HUES64 (cell line): ENCODE measurements around the gene VDAC2.
"Not testable (repeated sequence)": the region's sequence is repeated elsewhere in the genome, so short reads cannot be mapped to it uniquely, and the experiment has no call there.

ENCODE experiments used
- H3K27ac ChIP-seq: 2 replicates; pipeline ENCODE4 v1.7.0; 2013; ENCODE audit warnings: low read depth, low read length, inconsistent platforms
- H3K27me3 ChIP-seq: 2 replicates; pipeline ENCODE4 v1.6.1; 2013; ENCODE audit warnings: mild to moderate bottlenecking, low read length; ENCODE audit not compliant: insufficient read depth
- H3K36me3 ChIP-seq: 2 replicates; pipeline ENCODE4 v1.6.1; 2013; ENCODE audit warnings: mild to moderate bottlenecking, low read length; ENCODE audit not compliant: insufficient read depth
- H3K4me1 ChIP-seq: 2 replicates; pipeline ENCODE4 v1.6.1; 2013; ENCODE audit warnings: mild to moderate bottlenecking, low read length, moderate library complexity; ENCODE audit not compliant: insufficient read depth
- H3K4me3 ChIP-seq: 2 replicates; pipeline ENCODE4 v1.5.1; 2013; ENCODE audit warnings: mild to moderate bottlenecking, low read length, moderate library complexity
- H3K9ac ChIP-seq: 2 replicates; pipeline ENCODE4 v1.6.1; 2013; ENCODE audit warnings: mild to moderate bottlenecking, low read depth, low read length
- H3K9me3 ChIP-seq: 2 replicates; pipeline ENCODE4 v1.6.1; 2013; ENCODE audit warnings: low read depth, low read length; ENCODE audit not compliant: insufficient read depth
- WGBS: fragments of 150-250, 120-280 bp; methylation state at CpG from one replicate; pipeline ENCODE4 v1.1.7; 2013; ENCODE audit warnings: missing lambda C conversion rate; 5-methylcytosine and 5-hydroxymethylcytosine counted together

The VDAC2 gene

DNA sequence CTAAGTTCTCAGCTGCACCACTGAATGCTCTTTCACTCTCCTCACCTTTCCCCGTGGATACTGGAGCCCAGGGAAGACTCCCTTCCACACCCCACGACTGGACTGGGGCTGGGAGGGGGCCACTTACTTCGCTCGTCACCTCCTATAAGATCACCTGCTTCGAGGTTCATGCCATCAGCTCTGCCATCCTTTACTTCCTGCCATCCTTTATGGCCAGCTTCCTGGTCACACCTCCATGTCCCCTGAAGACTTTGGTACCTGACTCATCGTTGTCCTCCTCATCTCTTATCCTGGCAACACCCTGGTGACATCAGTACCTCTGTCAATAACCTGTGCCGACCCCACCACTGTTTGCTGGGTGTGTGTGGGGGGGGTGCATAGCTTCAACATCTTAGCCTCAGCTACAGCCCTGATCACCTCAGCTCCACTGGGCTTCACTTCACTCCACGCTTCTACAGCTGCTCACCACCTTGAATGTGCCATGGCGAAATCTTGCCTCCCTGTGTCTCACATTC lies 8.7 kb upstream of the VDAC2 start:
- Histone ChIP-seq H3K9me3 (no peaks in the 10 kb centered on the region), H3K27ac (no peak overlapping the region), H3K36me3 (no peaks in the 10 kb centered on the region), H3K4me1 (peaks cover under 1% of the 10 kb centered on the region; the same call in 1 of the 2 replicates), H3K4me3 (no peak overlapping the region), H3K27me3 (no peaks in the 10 kb centered on the region), H3K9ac (no peak overlapping the region)
- WGBS, result 87% methylated on average over 8 of the region's 9 CpGs

DNA sequence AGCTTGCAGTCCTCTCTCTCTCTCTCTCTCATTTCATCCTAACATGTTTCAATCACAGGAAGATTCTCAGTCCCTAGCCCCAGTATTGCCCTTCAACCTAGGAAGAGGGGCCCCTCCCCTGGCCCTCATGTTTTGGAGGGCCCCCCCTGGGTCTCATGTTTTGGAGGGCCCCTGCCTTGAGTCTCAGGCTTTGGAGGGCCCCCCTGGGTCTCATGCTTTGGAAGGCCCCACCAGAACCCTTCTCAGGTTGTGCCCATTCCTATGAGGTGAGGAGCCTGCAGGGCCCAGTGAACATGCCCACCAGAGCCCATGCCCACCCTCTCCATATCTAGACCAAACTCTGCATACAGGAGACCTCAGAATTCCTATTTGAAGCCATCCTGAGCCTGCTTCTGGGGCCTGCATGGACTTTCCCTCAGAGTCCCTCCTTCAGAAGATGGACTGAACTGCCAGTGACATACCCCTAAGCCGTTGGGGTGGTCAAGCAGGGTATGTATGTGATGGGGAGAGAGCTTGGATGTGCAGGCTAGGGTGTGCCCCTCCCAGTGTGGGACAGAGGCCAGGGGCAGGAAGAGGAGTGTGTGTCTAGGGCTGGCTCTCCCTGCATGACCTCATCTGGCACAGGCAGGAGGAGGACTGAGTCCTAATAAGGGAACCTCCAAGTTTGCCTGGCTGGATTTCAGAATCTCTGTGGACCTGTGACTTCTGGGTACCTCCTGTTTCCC lies 8.1 kb upstream of the VDAC2 start:
- H3K27me3 ChIP-seq, result no peaks in the 10 kb centered on the region
- no peak overlapping the region for H3K4me3 ChIP-seq
- no peak overlapping the region for H3K9ac ChIP-seq
- no peaks in the 10 kb centered on the region for H3K9me3 ChIP-seq
- 82% methylated on average over 1 of the region's 1 CpG for WGBS
- H3K36me3 ChIP-seq, result no peaks in the 10 kb centered on the region
- H3K4me1 ChIP-seq, result peaks cover 4% of the 10 kb centered on the region; the same call in 1 of the 2 replicates
- no peak overlapping the region for H3K27ac ChIP-seq

DNA sequence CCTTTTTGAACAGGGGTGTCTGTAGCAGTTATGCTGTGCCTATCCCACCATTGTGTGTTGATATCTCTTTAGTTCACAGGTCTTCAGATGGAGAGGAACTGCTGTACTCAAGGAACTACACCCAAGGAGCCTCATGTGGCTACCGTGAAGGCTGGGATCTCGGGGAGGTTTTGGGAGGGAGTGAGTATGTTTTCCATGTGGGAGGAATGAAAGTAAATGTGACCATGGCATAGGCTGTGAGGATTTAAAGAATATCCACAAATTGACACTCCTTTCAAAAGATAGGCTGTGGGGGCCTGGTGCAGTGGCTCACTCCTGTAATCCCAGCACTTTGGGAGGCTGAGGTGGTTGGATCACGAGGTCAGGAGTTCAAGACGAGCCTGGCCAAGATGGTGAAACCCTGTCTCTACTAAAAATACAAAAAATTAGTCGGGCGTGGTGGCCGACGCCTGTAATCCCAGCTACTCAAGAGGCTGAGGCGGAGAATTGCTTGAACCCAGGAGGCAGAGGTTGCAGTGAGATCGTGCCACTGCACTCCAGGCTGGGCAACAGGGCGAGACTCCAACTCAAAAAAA lies 7.5 kb upstream of the VDAC2 start:
- not testable (repeated sequence) for H3K27ac ChIP-seq, H3K9me3 ChIP-seq, H3K9ac ChIP-seq, H3K4me3 ChIP-seq, H3K27me3 ChIP-seq, H3K36me3 ChIP-seq
- WGBS, result 91% methylated on average over 10 of the region's 11 CpGs
- peaks cover 10% of the 10 kb centered on the region for H3K4me1 ChIP-seq

GRCh38 chr10:75203724-75204123 lies 6.9 kb upstream of the VDAC2 start:
- WGBS, result 86% methylated on average over 5 of the region's 5 CpGs
- H3K4me1 ChIP-seq, result peaks cover 14% of the 10 kb centered on the region
- H3K9me3 ChIP-seq, result no peaks in the 10 kb centered on the region
- H3K36me3 ChIP-seq, result no peaks in the 10 kb centered on the region
- no peaks in the 10 kb centered on the region for H3K27me3 ChIP-seq
- no peak overlapping the region for H3K9ac ChIP-seq
- no peak overlapping the region for H3K4me3 ChIP-seq
- H3K27ac ChIP-seq, result no peak overlapping the region

DNA sequence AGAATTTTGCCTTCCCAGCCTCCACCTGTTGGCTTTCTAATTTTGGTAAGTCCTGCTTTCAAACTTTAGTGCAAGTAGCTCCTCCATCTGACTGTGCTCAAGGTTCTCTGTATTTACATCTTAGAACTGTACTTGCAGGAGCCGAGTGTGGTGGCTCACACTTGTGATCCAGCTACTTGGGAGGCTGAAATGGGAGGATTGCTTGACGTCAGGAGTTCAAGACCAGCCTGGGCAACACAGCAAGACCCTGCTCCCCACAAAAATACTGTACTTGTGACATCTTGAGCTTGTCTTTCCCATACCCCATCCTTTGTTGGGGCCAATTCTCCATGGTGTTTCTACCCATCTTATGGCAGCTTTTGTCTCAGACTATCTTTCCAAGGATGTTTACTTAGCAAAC lies 4.7 kb upstream of the VDAC2 start:
- Histone ChIP-seq H3K27ac (no peak overlapping the region), H3K4me1 (peaks cover 18% of the 10 kb centered on the region), H3K36me3 (no peaks in the 10 kb centered on the region), H3K9me3 (no peaks in the 10 kb centered on the region), H3K4me3 (no peak overlapping the region), H3K9ac (no peak overlapping the region), H3K27me3 (no peaks in the 10 kb centered on the region)
- WGBS, result 86% methylated on average over 2 of the region's 2 CpGs

GRCh38 chr10:75206638-75207037 lies 4.0 kb upstream of the VDAC2 start:
- H3K27me3 ChIP-seq, H3K9me3 ChIP-seq, H3K27ac ChIP-seq, H3K36me3 ChIP-seq, H3K4me3 ChIP-seq, H3K9ac ChIP-seq: not testable (repeated sequence)
- 89% methylated on average over 14 of the region's 14 CpGs for WGBS
- H3K4me1 ChIP-seq, result peaks cover 18% of the 10 kb centered on the region

DNA sequence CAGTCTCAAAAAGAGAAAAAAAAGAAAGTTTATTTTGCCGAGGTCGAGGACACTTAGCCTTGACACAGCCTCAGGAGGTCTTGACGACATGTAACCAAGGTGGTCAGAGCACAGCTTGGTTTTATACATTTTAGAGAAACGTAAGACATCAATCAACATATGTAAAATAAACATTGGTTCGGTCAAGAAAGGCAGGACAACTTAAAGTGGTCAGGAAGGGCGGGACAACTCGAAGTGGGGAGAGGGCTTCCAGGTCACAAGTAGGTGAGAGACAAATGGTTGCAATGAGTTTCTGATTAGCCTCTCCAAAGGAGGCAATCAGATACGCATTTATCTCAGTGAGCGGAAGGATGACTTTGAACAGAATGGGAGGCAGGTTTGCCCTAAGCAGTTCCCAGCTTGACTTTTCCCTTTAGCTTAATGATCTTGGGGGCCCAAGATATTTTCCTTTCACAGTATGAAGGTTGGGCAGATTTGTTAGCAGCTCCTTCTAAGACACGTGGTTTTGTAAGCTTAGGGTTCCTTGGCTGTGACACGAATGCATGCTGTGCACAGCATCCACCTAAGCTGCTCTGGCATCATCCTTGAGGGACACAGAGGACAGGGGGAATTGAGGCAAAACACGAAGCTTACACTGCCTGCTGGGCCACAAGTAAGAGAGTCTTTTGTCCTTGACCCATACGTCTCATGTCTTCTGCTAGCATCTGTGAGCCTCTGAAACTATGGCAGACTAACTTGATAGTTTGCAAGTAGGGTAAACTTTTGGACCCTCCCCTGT lies 3.3 kb upstream of the VDAC2 start:
- Histone ChIP-seq H3K27me3 (no peaks in the 10 kb centered on the region), H3K9me3 (no peaks in the 10 kb centered on the region), H3K9ac (peak overlapping the region; percentile 19; the same call in 1 of the 2 replicates), H3K27ac (peak overlapping the region; percentile 1; the same call in 1 of the 2 replicates), H3K4me1 (peaks cover 20% of the 10 kb centered on the region), H3K36me3 (peaks cover 9% of the 10 kb centered on the region), H3K4me3 (no peak overlapping the region)
- 46% methylated on average over 12 of the region's 13 CpGs for WGBS

- H3K4me1 ChIP-seq, result peaks cover 22% of the 10 kb centered on the region
- WGBS, result no CpG with 5 or more reads among the region's 1 CpG
- peak overlapping the region; percentile 1; the same call in 1 of the 2 replicates for H3K27ac ChIP-seq
- H3K36me3 ChIP-seq, result peaks cover 14% of the 10 kb centered on the region
- H3K4me3 ChIP-seq, result no peak overlapping the region
- H3K27me3 ChIP-seq, result no peaks in the 10 kb centered on the region
- peak overlapping the region; percentile 19; the same call in 1 of the 2 replicates for H3K9ac ChIP-seq
- H3K9me3 ChIP-seq, result no peaks in the 10 kb centered on the region
Measured at GRCh38 chr10:75207857-75208144, 2.8 kb upstream of the VDAC2 start.

DNA sequence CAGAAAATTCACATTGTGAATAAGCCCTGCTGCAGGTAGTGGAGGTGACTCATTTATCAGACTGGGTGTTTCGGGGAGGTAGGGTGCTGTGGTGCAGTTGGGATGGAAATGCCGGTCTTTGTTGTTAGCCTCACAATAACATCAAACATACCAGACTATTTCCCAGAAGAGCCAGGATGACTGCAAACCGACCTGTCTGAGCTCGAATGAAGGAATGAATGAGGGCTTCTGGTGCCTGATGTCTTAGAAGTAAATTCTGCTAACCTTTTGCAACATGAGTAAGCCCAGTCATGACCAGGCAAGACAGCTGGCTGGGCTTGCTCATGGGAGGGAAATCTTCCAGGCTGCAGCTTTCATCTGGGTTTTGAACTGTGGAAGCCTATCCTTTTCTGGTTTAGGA lies 2.4 kb upstream of the VDAC2 start:
- Histone ChIP-seq H3K4me3 (no peak overlapping the region), H3K9ac (no peak overlapping the region; the same call in 1 of the 2 replicates), H3K27ac (no peak overlapping the region; the same call in 1 of the 2 replicates), H3K9me3 (no peaks in the 10 kb centered on the region), H3K4me1 (peaks cover 22% of the 10 kb centered on the region), H3K27me3 (no peaks in the 10 kb centered on the region), H3K36me3 (peaks cover 18% of the 10 kb centered on the region)
- WGBS, result 49% methylated on average over 2 of the region's 4 CpGs

DNA sequence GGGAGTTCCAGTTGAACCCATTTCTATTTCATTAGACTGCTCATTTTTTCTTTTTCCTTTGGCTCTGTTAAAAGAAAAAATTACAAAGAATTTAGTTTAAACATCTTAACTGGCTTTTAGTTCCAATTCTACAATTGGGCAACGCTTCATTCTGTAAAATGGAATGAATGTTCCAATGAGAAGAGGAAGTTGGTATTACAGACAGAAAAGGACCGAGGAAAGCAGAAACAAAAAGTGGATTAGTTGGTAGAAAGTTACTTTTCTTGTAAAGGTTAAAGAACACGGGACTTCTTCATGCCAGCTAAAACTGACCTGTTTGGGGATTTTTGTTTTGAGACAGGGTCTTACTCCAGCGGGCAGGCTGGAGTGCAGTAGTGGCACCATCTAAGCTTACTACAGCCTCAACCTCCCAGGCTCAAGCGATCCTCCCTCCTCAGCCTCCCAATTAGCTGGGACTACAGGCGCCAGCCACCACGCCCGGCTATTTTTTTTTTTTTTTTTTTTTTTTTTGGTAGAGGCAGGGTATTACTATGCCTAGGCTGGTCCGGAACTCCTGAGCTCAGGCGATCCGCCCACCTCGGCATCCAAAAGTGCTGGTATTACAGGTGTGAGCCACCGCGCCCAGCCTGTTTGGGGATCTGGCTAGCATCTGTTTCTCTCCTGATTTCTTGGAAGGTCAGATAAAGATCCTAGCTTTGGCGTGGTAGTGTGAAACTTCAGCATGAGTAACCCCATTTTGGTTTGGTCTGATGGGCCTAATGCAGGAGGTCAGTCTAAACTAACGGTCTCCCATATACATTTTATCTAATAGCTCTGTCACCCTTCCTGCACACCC lies 1.3 kb upstream of the VDAC2 start:
- 91% methylated on average over 16 of the region's 16 CpGs for WGBS
- H3K36me3 ChIP-seq, result peaks cover 27% of the 10 kb centered on the region
- H3K9ac ChIP-seq, result peak overlapping the region; percentile 93
- no peaks in the 10 kb centered on the region for H3K9me3 ChIP-seq
- no peaks in the 10 kb centered on the region for H3K27me3 ChIP-seq
- peak overlapping the region; percentile 99 for H3K27ac ChIP-seq
- peaks cover 22% of the 10 kb centered on the region for H3K4me1 ChIP-seq
- peak overlapping the region; percentile 94 for H3K4me3 ChIP-seq
